Hepatocyte (in vitro differentiated cells): ENCODE data around the gene TRAF5. TPM values are rescaled to one million over a fixed set of nuclear protein-coding genes. Genes with fewer than 3 reads are reported as not detected.

ENCODE experiments used
- DNase-seq: peaks from one replicate; pipeline ENCODE4 v3.0.0-alpha.2; 2016; ENCODE audit warnings: low spot score
- H2AFZ ChIP-seq: fragments of 200-600 bp; sonication (generic); 2 replicates; pipeline ENCODE4 v1.6.0; 2016; ENCODE audit warnings: antibody characterized with exemption, mild to moderate bottlenecking
- H3K27ac ChIP-seq: fragments of 200-600 bp; sonication (generic); 2 replicates; pipeline ENCODE4 v1.5.1; 2016; ENCODE audit warnings: mild to moderate bottlenecking
- H3K27me3 ChIP-seq: fragments of 200-600 bp; sonication (generic); 2 replicates; pipeline ENCODE4 v1.6.1; 2016
- H3K36me3 ChIP-seq: fragments of 200-600 bp; sonication (generic); replicated peaks from 2 replicates; pipeline ENCODE4 v1.5.1; 2016; ENCODE audit warnings: low read depth; ENCODE audit not compliant: insufficient read depth
- H3K4me1 ChIP-seq: fragments of 200-600 bp; sonication (generic); 2 replicates; pipeline ENCODE4 v1.5.1; 2016; ENCODE audit warnings: mild to moderate bottlenecking, moderate library complexity; ENCODE audit not compliant: insufficient read depth
- H3K4me2 ChIP-seq: fragments of 200-600 bp; sonication (generic); 2 replicates; pipeline ENCODE4 v1.6.0; 2016
- H3K4me3 ChIP-seq: fragments of 200-600 bp; sonication (generic); 2 replicates; pipeline ENCODE4 v1.5.1; 2016; ENCODE audit warnings: mild to moderate bottlenecking
- H3K79me2 ChIP-seq: fragments of 200-600 bp; sonication (generic); 2 replicates; pipeline ENCODE4 v1.6.0; 2017; ENCODE audit warnings: mild to moderate bottlenecking
- H3K9me2 ChIP-seq: fragments of 200-600 bp; sonication (generic); replicated peaks from 2 replicates; pipeline ENCODE4 v1.6.0; 2017; ENCODE audit warnings: mild to moderate bottlenecking; ENCODE audit not compliant: insufficient read depth
- H3K9me3 ChIP-seq: fragments of 200-600 bp; sonication (generic); 2 replicates; pipeline ENCODE4 v1.5.1; 2016; ENCODE audit warnings: low read depth, mild to moderate bottlenecking
- H4K20me1 ChIP-seq: fragments of 200-600 bp; sonication (generic); 2 replicates; pipeline ENCODE4 v1.6.0; 2016; ENCODE audit warnings: mild to moderate bottlenecking; ENCODE audit not compliant: insufficient read depth, poor library complexity, severe bottlenecking
- CTCF ChIP-seq: fragments of 200-600 bp; sonication (generic); IDR thresholded peaks from 2 replicates; pipeline ENCODE4 v1.5.1; 2016; ENCODE audit warnings: antibody characterized with exemption, mild to moderate bottlenecking; ENCODE audit not compliant: poor library complexity
- EZH2 ChIP-seq: fragments of 200-600 bp; sonication (generic); IDR thresholded peaks from 2 replicates; pipeline ENCODE4 v1.6.1; 2016; ENCODE audit warnings: antibody characterized with exemption, mild to moderate bottlenecking, borderline replicate concordance
- EZH2phosphoT487 ChIP-seq: fragments of 200-600 bp; sonication (generic); IDR thresholded peaks from one replicate; pipeline ENCODE4 v1.6.1; 2018; ENCODE audit warnings: antibody characterized with exemption, mild to moderate bottlenecking, low read depth, moderate library complexity; ENCODE audit not compliant: unreplicated experiment, severe bottlenecking
- WGBS: methylation state at CpG from one replicate; pipeline ENCODE4 v1.1.6; 2016; ENCODE audit warnings: low lambda C conversion rate; ENCODE audit errors: missing lambda C conversion rate; 5-methylcytosine and 5-hydroxymethylcytosine counted together
- polyA plus RNA-seq: library from polyadenylated mRNA; unstranded; fragments of >200 nt; fragmentation: Nextera tagmentation; extraction: Ambion mirVana; gene quantifications from 2 replicates; pipeline ENCODE4 v1.2.1, GENCODE V29; 2016
- total RNA-seq: library from RNA; depleted of rRNA; stranded (reverse); fragments of >200 nt; gene quantifications from 2 replicates; pipeline ENCODE4 v1.2.3, GENCODE V29; 2014

The TRAF5 gene
- total and polyA plus RNA-seq, 2 experiments from 2014 or later, result 3.9 to 8.8 TPM

- no peaks in the 10 kb centered on the region for H4K20me1 ChIP-seq
- H3K27ac ChIP-seq, result no peak overlapping the region
- no peak for DNase-seq
- peaks cover 52% of the 10 kb centered on the region for H3K79me2 ChIP-seq
- H3K36me3 ChIP-seq, result no peaks in the 10 kb centered on the region
- no peaks in the 10 kb centered on the region for H3K27me3 ChIP-seq
- peaks cover 18% of the 10 kb centered on the region for H3K4me1 ChIP-seq
- H3K4me2 ChIP-seq, result no peak overlapping the region
- H3K9me2 ChIP-seq, result no peaks in the 10 kb centered on the region
- WGBS, result 69% methylated on average over 4 of the region's 4 CpGs
- no peak for TF ChIP-seq EZH2phosphoT487
- no peak for TF ChIP-seq CTCF
- no peak for TF ChIP-seq EZH2
- H2AFZ ChIP-seq, result no peak overlapping the region
- no peak overlapping the region for H3K4me3 ChIP-seq
- H3K9me3 ChIP-seq, result no peaks in the 10 kb centered on the region
These were observed 3.1 kb downstream of the TRAF5 start for GRCh38 chr1:211329764-211330201.

GRCh38 chr1:211330282-211330936 is 3.8 kb downstream of the TRAF5 start:
- TF ChIP-seq CTCF (no peak), EZH2 (no peak), EZH2phosphoT487 (no peak)
- no peaks in the 10 kb centered on the region for H4K20me1 ChIP-seq
- no peaks in the 10 kb centered on the region for H3K27me3 ChIP-seq
- H3K9me2 ChIP-seq, result no peaks in the 10 kb centered on the region
- no peaks in the 10 kb centered on the region for H3K36me3 ChIP-seq
- H3K4me3 ChIP-seq, result no peak overlapping the region
- no peak for DNase-seq
- peaks cover 58% of the 10 kb centered on the region for H3K79me2 ChIP-seq
- H3K4me1 ChIP-seq, result peaks cover 18% of the 10 kb centered on the region
- no peaks in the 10 kb centered on the region for H3K9me3 ChIP-seq
- no peak overlapping the region for H3K27ac ChIP-seq
- no peak overlapping the region for H2AFZ ChIP-seq
- 90% methylated on average over 8 of the region's 8 CpGs for WGBS
- H3K4me2 ChIP-seq, result no peak overlapping the region

GRCh38 chr1:211331011-211331709 is 4.5 kb downstream of the TRAF5 start:
- Histone ChIP-seq H2AFZ (no peak overlapping the region), H3K79me2 (peaks cover 58% of the 10 kb centered on the region), H3K9me3 (no peaks in the 10 kb centered on the region), H4K20me1 (no peaks in the 10 kb centered on the region), H3K27me3 (no peaks in the 10 kb centered on the region), H3K27ac (no peak overlapping the region), H3K36me3 (no peaks in the 10 kb centered on the region), H3K4me1 (peaks cover 17% of the 10 kb centered on the region), H3K9me2 (no peaks in the 10 kb centered on the region), H3K4me2 (no peak overlapping the region), H3K4me3 (no peak overlapping the region)
- no peak for TF ChIP-seq CTCF
- no peak for TF ChIP-seq EZH2
- TF ChIP-seq EZH2phosphoT487, result no peak
- no peak for DNase-seq
- 93% methylated on average over 3 of the region's 3 CpGs for WGBS
